Urothelium cell line (cell line): ENCODE results near the gene ASXL1.

Experiments
- DNase-seq: peaks from one replicate; pipeline ENCODE4 v3.0.0; 2011; ENCODE audit warnings: low spot score, mixed read lengths
- FAIRE-seq: peaks from 2 replicates; lab custom pipeline; 2011; peaks lifted over from hg19 to GRCh38; lab: Jason Lieb, UNC

The ASXL1 gene

GRCh38 chr20:32450484-32451061, 92.4 kb downstream of the ASXL1 start:
- FAIRE-seq = no peak
- DNase-seq = no peak

GRCh38 chr20:32451340-32451681, 93.2 kb downstream of the ASXL1 start:
- FAIRE-seq (no peak), DNase-seq (no peak)

GRCh38 chr20:32451682-32452461, 93.7 kb downstream of the ASXL1 start:
- FAIRE-seq (no peak), DNase-seq (no peak)

GRCh38 chr20:32452776-32453466, 94.8 kb downstream of the ASXL1 start:
- FAIRE-seq (no peak), DNase-seq (no peak)

GRCh38 chr20:32453467-32454163, 95.5 kb downstream of the ASXL1 start:
- DNase-seq (no peak), FAIRE-seq (no peak)

GRCh38 chr20:32454164-32455145, 96.3 kb downstream of the ASXL1 start:
- no peak for FAIRE-seq
- no peak for DNase-seq

GRCh38 chr20:32455171-32455900, 97.2 kb downstream of the ASXL1 start:
- no peak for FAIRE-seq

GRCh38 chr20:32455901-32456701, 98.0 kb downstream of the ASXL1 start:
- FAIRE-seq (no peak), DNase-seq (no peak)

More at GRCh38 chr20:32455171-32455900, 97.2 kb downstream of the ASXL1 start:
- DNase-seq = no peak

- no peak for DNase-seq
- no peak for FAIRE-seq
Measured at GRCh38 chr20:32456869-32457478, 98.8 kb downstream of the ASXL1 start.

GRCh38 chr20:32457479-32457986, 99.4 kb downstream of the ASXL1 start:
- DNase-seq (no peak), FAIRE-seq (no peak)

GRCh38 chr20:32458061-32458836, 100.1 kb downstream of the ASXL1 start:
- no peak for DNase-seq
- FAIRE-seq = no peak

- DNase-seq (no peak), FAIRE-seq (no peak)
Measured at GRCh38 chr20:32458837-32459220, 100.7 kb downstream of the ASXL1 start.

- FAIRE-seq = no peak
- DNase-seq = no peak
Measured at GRCh38 chr20:32460231-32460630, 102.1 kb downstream of the ASXL1 start.

GRCh38 chr20:32460683-32461320, 102.7 kb downstream of the ASXL1 start:
- FAIRE-seq = no peak

GRCh38 chr20:32461836-32462600, 103.9 kb downstream of the ASXL1 start:
- DNase-seq (no peak), FAIRE-seq (no peak)

More at GRCh38 chr20:32460683-32461320, 102.7 kb downstream of the ASXL1 start:
- no peak for DNase-seq
